HEK293T (cell line): ENCODE results near the gene SPNS2.

Experiments
- CTCF ChIA-PET: fragments of 350-600 bp; formaldehyde crosslinking; extraction: SDS; loops from one replicate; lab custom pipeline; 2021; ENCODE audit warnings: antibody characterized with exemption, inconsistent platforms; lab: Yijun Ruan, JAX
- POLR2A ChIA-PET: fragments of 350-600 bp; formaldehyde crosslinking; extraction: SDS; loops from one replicate; lab custom pipeline; 2020; ENCODE audit warnings: antibody characterized with exemption, inconsistent platforms; lab: Yijun Ruan, JAX
- DNase-seq: peaks from one replicate; pipeline ENCODE4 v3.0.0; 2012; ENCODE audit warnings: mixed read lengths; ENCODE audit errors: extremely low spot score
- ARNT ChIP-seq: fragments of 450-650 bp; IDR thresholded peaks from 2 replicates; pipeline ENCODE4 v1.6.1; 2017; ENCODE audit warnings: mild to moderate bottlenecking
- BHLHE40 ChIP-seq: fragments of 450-650 bp; IDR thresholded peaks from 2 replicates; pipeline ENCODE4 v1.6.1; 2016; ENCODE audit warnings: mild to moderate bottlenecking, moderate library complexity, borderline replicate concordance
- CTBP1 ChIP-seq: fragments of 450-650 bp; IDR thresholded peaks from 2 replicates; pipeline ENCODE4 v1.6.1; 2016; ENCODE audit warnings: borderline replicate concordance
- ELF4 ChIP-seq: fragments of 450-650 bp; IDR thresholded peaks from 2 replicates; pipeline ENCODE4 v1.6.1; 2017; ENCODE audit warnings: antibody characterized with exemption
- FOXA1 ChIP-seq: fragments of 450-650 bp; IDR thresholded peaks from 2 replicates; pipeline ENCODE4 v1.6.1; 2016; ENCODE audit warnings: mild to moderate bottlenecking
- FOXK2 ChIP-seq: fragments of 450-650 bp; IDR thresholded peaks from 2 replicates; pipeline ENCODE4 v1.6.1; 2016; ENCODE audit warnings: mild to moderate bottlenecking
- FOXM1 ChIP-seq: fragments of 450-650 bp; IDR thresholded peaks from 2 replicates; pipeline ENCODE4 v1.6.1; 2017; ENCODE audit warnings: mild to moderate bottlenecking, borderline replicate concordance
- HDGF ChIP-seq: fragments of 450-650 bp; IDR thresholded peaks from 2 replicates; pipeline ENCODE4 v1.6.1; 2017; ENCODE audit warnings: antibody characterized with exemption, borderline replicate concordance
- L3MBTL2 ChIP-seq: fragments of 450-650 bp; conservative IDR thresholded peaks from 2 replicates; pipeline ENCODE4 v1.6.1; 2016; ENCODE audit warnings: mild to moderate bottlenecking
- LEF1 ChIP-seq: fragments of 450-650 bp; IDR thresholded peaks from 2 replicates; pipeline ENCODE4 v1.6.1; 2017; ENCODE audit warnings: mild to moderate bottlenecking, borderline replicate concordance
- NFRKB ChIP-seq: fragments of 450-650 bp; IDR thresholded peaks from 2 replicates; pipeline ENCODE4 v1.6.1; 2016; ENCODE audit warnings: mild to moderate bottlenecking, moderate library complexity
- PKNOX1 ChIP-seq: fragments of 450-650 bp; IDR thresholded peaks from 2 replicates; pipeline ENCODE4 v1.6.1; 2016
- SP1 ChIP-seq: fragments of 450-650 bp; IDR thresholded peaks from 2 replicates; pipeline ENCODE4 v1.6.1; 2017
- SUZ12 ChIP-seq: fragments of 450-650 bp; IDR thresholded peaks from 2 replicates; pipeline ENCODE4 v1.6.1; 2016; ENCODE audit warnings: mild to moderate bottlenecking
- TARDBP ChIP-seq: fragments of 450-650 bp; IDR thresholded peaks from 2 replicates; pipeline ENCODE4 v1.6.1; 2016
- ZNF384 ChIP-seq: fragments of 450-650 bp; IDR thresholded peaks from 2 replicates; pipeline ENCODE4 v1.6.1; 2016

SPNS2 gene

GRCh38 chr17:4560421-4560820 lies 61.7 kb downstream of the SPNS2 start, which contains the start of gene GGT6:
TSS of gene GGT6 (minus strand) at chr17:4560577. CDS start at chr17:4560521, 56 bp downstream.
- DNase-seq, result no peak
- no peak for TF ChIP-seq FOXK2
- TF ChIP-seq ELF4, result no peak
- TF ChIP-seq ZNF384, result no peak
- TF ChIP-seq BHLHE40, result no peak
- TF ChIP-seq TARDBP, result no peak
- TF ChIP-seq HDGF, result no peak
- no peak for TF ChIP-seq ARNT
- TF ChIP-seq PKNOX1, result no peak
- no peak for TF ChIP-seq SP1
- TF ChIP-seq SUZ12, result no peak
- TF ChIP-seq LEF1, result no peak
- ChIA-PET POLR2A (no interaction called here), CTCF (no interaction called here)

- TF ChIP-seq HDGF, result no peak
- TF ChIP-seq SP1, result no peak
- TF ChIP-seq ARNT, result no peak
- no peak for TF ChIP-seq FOXM1
- TF ChIP-seq ZNF384, result no peak
- no peak for TF ChIP-seq SUZ12
- TF ChIP-seq TARDBP, result no peak
- no peak for TF ChIP-seq CTBP1
- no peak for TF ChIP-seq ELF4
- TF ChIP-seq NFRKB, result no peak
- TF ChIP-seq PKNOX1, result no peak
- TF ChIP-seq FOXK2, result no peak
- no peak for TF ChIP-seq LEF1
- no peak for TF ChIP-seq L3MBTL2
- ChIA-PET POLR2A (no interaction called here), CTCF (no interaction called here)
- no peak for DNase-seq
Measured at GRCh38 chr17:4560837-4561256, 62.2 kb downstream of the SPNS2 start.

- ChIA-PET CTCF (interaction anchor here (0.7 kb wide), 1 partner anchor 65 kb away, joined by 4 read pairs; no protein-coding TSS in a partner anchor), POLR2A (no interaction called here)
- DNase-seq, result no peak
- TF ChIP-seq TARDBP (no peak), SP1 (no peak), FOXA1 (no peak), NFRKB (no peak)
Measured at GRCh38 chr17:4562015-4562969, 63.6 kb downstream of the SPNS2 start.

- POLR2A ChIA-PET, result interaction anchor here (3.4 kb wide), 1 partner anchor 18 kb away, joined by 9 read pairs; the partner anchor contains the start of gene SMTNL2
- CTCF ChIA-PET, result interaction anchor here (0.6 to 2.5 kb wide), 9 partner anchors 10 to 149 kb away, joined by 3 to 51 read pairs (median 3); partner anchors contain the start of gene MYBBP1A
Measured at GRCh38 chr17:4565209-4566141, 66.8 kb downstream of the SPNS2 start.

GRCh38 chr17:4566785-4567184 lies 68.1 kb downstream of the SPNS2 start:
- DNase-seq, result peak; percentile 74
- TF ChIP-seq TARDBP, result no peak
- TF ChIP-seq BHLHE40, result no peak
- no peak for TF ChIP-seq SP1
- no peak for TF ChIP-seq ELF4
- TF ChIP-seq SUZ12, result no peak
- no peak for TF ChIP-seq CTBP1
- TF ChIP-seq FOXM1, result no peak
- TF ChIP-seq NFRKB, result no peak
- no peak for TF ChIP-seq PKNOX1
- TF ChIP-seq ARNT, result no peak
- TF ChIP-seq LEF1, result no peak
- no peak for TF ChIP-seq L3MBTL2
- CTCF ChIA-PET, result interaction anchor here (0.6 to 2.5 kb wide), 19 partner anchors 10 to 156 kb away, joined by 3 to 51 read pairs (median 4); partner anchors contain the start of gene MYBBP1A
- POLR2A ChIA-PET, result interaction anchor here (0.8 to 3.4 kb wide), 5 partner anchors 10 to 66 kb away, joined by 3 to 15 read pairs (median 7); partner anchors contain the start of genes MYBBP1A and SMTNL2

More at GRCh38 chr17:4565209-4566141, 66.8 kb downstream of the SPNS2 start:
- DNase-seq, result peak; percentile 82
- TF ChIP-seq NFRKB, result no peak
- TF ChIP-seq L3MBTL2, result peak; percentile 97
